SK-N-SH (cell line): ENCODE results near the gene PRR22. TPM values are rescaled to one million over a fixed set of nuclear protein-coding genes. Genes with fewer than 3 reads are reported as not detected.

ENCODE experiments used
- CTCF ChIA-PET: fragments of 300-600, 350-600 bp; formaldehyde crosslinking; extraction: SDS; loops from one replicate; lab custom pipeline; 2021; lab: Yijun Ruan, JAX
- POLR2A ChIA-PET: fragments of 350-600 bp; sonication (Branson Sonifier 250); formaldehyde crosslinking; extraction: SDS; loops from one replicate; lab custom pipeline; 2020; ENCODE audit warnings: antibody characterized with exemption, inconsistent platforms; lab: Yijun Ruan, JAX
- DNase-seq: peaks from one replicate; pipeline ENCODE4 v3.0.0; 2012
- H2AFZ ChIP-seq: fragments of 200-600 bp; sonication (generic); 2 replicates; pipeline ENCODE4 v1.8.1; 2016; ENCODE audit warnings: antibody characterized with exemption, mild to moderate bottlenecking, low read depth
- H3F3A ChIP-seq: fragments of 200-600 bp; sonication (generic); replicated peaks from 2 replicates; pipeline ENCODE3; 2016; ENCODE audit warnings: antibody characterized with exemption, mild to moderate bottlenecking; ENCODE audit not compliant: insufficient read depth
- H3K27ac ChIP-seq, 2 experiments: fragments of 200-500 bp in 1 of 2; fragments of 200-600 bp in 1 of 2; sonication (Bioruptor generic) in 1 of 2; sonication (generic), shearing (Covaris generic) in 1 of 2; 2 replicates each; pipeline versions ENCODE4 v1.5.1 to v1.6.1; 2014 to 2016; ENCODE audit warnings: low read depth in 2 of 2, inconsistent platforms in 1 of 2, low read length in 1 of 2, mild to moderate bottlenecking in 1 of 2, mixed read lengths in 1 of 2
- H3K27me3 ChIP-seq: fragments of 200-600 bp; sonication (generic), shearing (Covaris generic); 2 replicates; pipeline ENCODE4 v1.6.1; 2016; ENCODE audit warnings: mixed run types; ENCODE audit not compliant: insufficient read depth
- H3K36me3 ChIP-seq, 2 experiments: fragments of 200-500 bp in 1 of 2; fragments of 200-600 bp in 1 of 2; sonication (Bioruptor generic) in 1 of 2; sonication (generic) in 1 of 2; replicated peaks in 1 of 2; 2 replicates each; pipeline versions ENCODE3 to v1.5.1; 2014 to 2016; ENCODE audit warnings: low read length in 1 of 2, mild to moderate bottlenecking in 1 of 2; ENCODE audit not compliant: insufficient read depth in 2 of 2, control insufficient read depth in 1 of 2
- H3K4me1 ChIP-seq, 2 experiments: fragments of 200-500 bp in 1 of 2; fragments of 200-600 bp in 1 of 2; sonication (Bioruptor generic) in 1 of 2; sonication (generic), shearing (Covaris generic) in 1 of 2; 2 replicates each; pipeline versions ENCODE4 v1.5.1 to v1.6.1; 2014 to 2016; ENCODE audit warnings: low read depth in 1 of 2, low read length in 1 of 2, mixed run types in 1 of 2; ENCODE audit not compliant: insufficient read depth in 2 of 2, control insufficient read depth in 1 of 2
- H3K4me2 ChIP-seq: fragments of 200-600 bp; sonication (generic), shearing (Covaris generic); 2 replicates; pipeline ENCODE4 v1.6.1; 2017; ENCODE audit warnings: mixed run types
- H3K4me3 ChIP-seq, 2 experiments: fragments of 200-500 bp in 1 of 2; fragments of 200-600 bp in 1 of 2; sonication (Bioruptor generic) in 1 of 2; sonication (generic), shearing (Covaris generic) in 1 of 2; 2 replicates each; pipeline versions ENCODE4 v1.5.1 to v1.8.1; 2014 to 2016; ENCODE audit warnings: low read depth in 2 of 2, inconsistent platforms in 1 of 2, low read length in 1 of 2, mild to moderate bottlenecking in 1 of 2, mixed read lengths in 1 of 2, moderate library complexity in 1 of 2
- H3K79me2 ChIP-seq: fragments of 200-600 bp; sonication (generic); 2 replicates; pipeline ENCODE4 v1.8.1; 2017; ENCODE audit warnings: mild to moderate bottlenecking; ENCODE audit not compliant: insufficient read depth
- H3K9ac ChIP-seq: fragments of 200-600 bp; sonication (generic); 2 replicates; pipeline ENCODE4 v1.6.1; 2017; ENCODE audit warnings: mixed run types
- H3K9me2 ChIP-seq: fragments of 200-600 bp; sonication (generic); 2 replicates; pipeline ENCODE4 v1.6.1; 2017; ENCODE audit warnings: mixed run types
- H3K9me3 ChIP-seq: fragments of 200-600 bp; sonication (generic); 2 replicates; pipeline ENCODE4 v1.6.1; 2017; ENCODE audit warnings: mixed run types, mild to moderate bottlenecking, moderate library complexity
- H4K20me1 ChIP-seq: fragments of 200-600 bp; sonication (generic); 2 replicates; pipeline ENCODE4 v1.6.1; 2017; ENCODE audit warnings: mild to moderate bottlenecking, mixed run types; ENCODE audit not compliant: insufficient read depth
- CTCF ChIP-seq: fragments of 200-600 bp; sonication (generic); IDR thresholded peaks from 2 replicates; pipeline ENCODE4 v1.6.1; 2017; ENCODE audit warnings: antibody characterized with exemption, mild to moderate bottlenecking, moderate library complexity
- ELF1 ChIP-seq: IDR thresholded peaks from 2 replicates; pipeline ENCODE4 v1.4.0; 2012
- EP300 ChIP-seq, 2 experiments: IDR thresholded peaks; 2 replicates each; pipeline versions ENCODE4 v1.4.0 to v1.6.1; 2012; ENCODE audit warnings: borderline replicate concordance in 1 of 2, low read depth in 1 of 2, low read length in 1 of 2
- EZH2phosphoT487 ChIP-seq: fragments of 200-600 bp; sonication (generic); IDR thresholded peaks from 2 replicates; pipeline ENCODE4 v1.6.1; 2017; ENCODE audit warnings: low read depth, mixed run types, mild to moderate bottlenecking, antibody characterized with exemption, moderate library complexity, borderline replicate concordance
- FOSL2 ChIP-seq: IDR thresholded peaks from 2 replicates; pipeline ENCODE4 v1.4.0; 2012; ENCODE audit warnings: low read depth, mild to moderate bottlenecking, moderate library complexity, borderline replicate concordance
- GABPA ChIP-seq: IDR thresholded peaks from 2 replicates; pipeline ENCODE4 v1.4.0; 2012; ENCODE audit warnings: low read depth, mild to moderate bottlenecking
- GATA2 ChIP-seq: sonication (generic); formaldehyde crosslinking; IDR thresholded peaks from 2 replicates; pipeline ENCODE4 v1.5.0; 2020; ENCODE audit warnings: mild to moderate bottlenecking, missing genetic modification reagents
- IRF3 ChIP-seq: fragments of 150-350 bp; IDR thresholded peaks from 2 replicates; pipeline ENCODE4 v1.6.1; 2016; ENCODE audit warnings: mild to moderate bottlenecking, low read depth, low read length
- MAX ChIP-seq: IDR thresholded peaks from 2 replicates; pipeline ENCODE4 v1.4.0; 2012; ENCODE audit warnings: low read depth
- MEF2A ChIP-seq: IDR thresholded peaks from 2 replicates; pipeline ENCODE4 v1.4.0; 2012; ENCODE audit warnings: low read depth, borderline replicate concordance
- MXI1 ChIP-seq: IDR thresholded peaks from 2 replicates; pipeline ENCODE4 v1.6.1; 2012; ENCODE audit warnings: mild to moderate bottlenecking, low read depth, low read length, improper control_type of control experiment
- NRF1 ChIP-seq: IDR thresholded peaks from 2 replicates; pipeline ENCODE4 v1.6.1; 2012; ENCODE audit warnings: low read depth, mild to moderate bottlenecking, low read length
- RXRA ChIP-seq: IDR thresholded peaks from 2 replicates; pipeline ENCODE4 v1.4.0; 2012; ENCODE audit warnings: low read depth, mild to moderate bottlenecking, borderline replicate concordance
- SIN3A ChIP-seq: IDR thresholded peaks from 2 replicates; pipeline ENCODE4 v1.6.1; 2012; ENCODE audit warnings: low read depth, mild to moderate bottlenecking, low read length, moderate library complexity, borderline replicate concordance
- SMC3 ChIP-seq: IDR thresholded peaks from 2 replicates; pipeline ENCODE4 v1.6.1; 2012; ENCODE audit warnings: low read depth, low read length, improper control_type of control experiment
- TCF12 ChIP-seq: IDR thresholded peaks from 2 replicates; pipeline ENCODE4 v1.4.0; 2012
- YY1 ChIP-seq: IDR thresholded peaks from 2 replicates; pipeline ENCODE4 v1.4.0; 2012; ENCODE audit warnings: low read depth, mild to moderate bottlenecking
- ZBTB33 ChIP-seq: IDR thresholded peaks from 2 replicates; pipeline ENCODE4 v1.4.0; 2012; ENCODE audit warnings: low read depth, borderline replicate concordance
- WGBS: methylation state at CpG from one replicate; pipeline ENCODE4 v1.1.6; 2017; ENCODE audit warnings: low lambda C conversion rate; 5-methylcytosine and 5-hydroxymethylcytosine counted together
- polyA plus RNA-seq, 3 experiments: library from polyadenylated mRNA; depleted of rRNA; stranded (reverse); fragments of >200 nt; gene quantifications; 2 replicates each; pipeline ENCODE4 v1.2.3, GENCODE V29; 2012

PRR22 gene
- polyA plus RNA-seq, 1 of the 3 experiments (the other 2 are of a cell fraction): 0.82 TPM

GRCh38 chr19:5814852-5815246 is 30.3 kb upstream of the PRR22 start (continued):
- TF ChIP-seq ZBTB33 (no peak), MXI1 (no peak), IRF3 (no peak), GABPA (no peak)

- POLR2A ChIA-PET: interaction anchor here (1.5 kb wide), 1 partner anchor 14 kb away, joined by 5 read pairs; no protein-coding TSS in a partner anchor
- no peak overlapping the region for H3K9ac ChIP-seq
Observed at GRCh38 chr19:5814123-5814851, 29.7 kb upstream of the PRR22 start.

More at GRCh38 chr19:5814123-5814851, 29.7 kb upstream of the PRR22 start:
- H3K4me1 ChIP-seq: no peaks in the 10 kb centered on the region
- no peak for DNase-seq
- no peak overlapping the region for H3K4me2 ChIP-seq
- no peak overlapping the region for H3K4me3 ChIP-seq
- 51% methylated on average over 5 of the region's 9 CpGs for WGBS
- no peak overlapping the region for H2AFZ ChIP-seq
- no peaks in the 10 kb centered on the region for H3K9me2 ChIP-seq
- peaks cover 23% of the 10 kb centered on the region; the same call in 1 of the 2 replicates for H3K27me3 ChIP-seq
- H4K20me1 ChIP-seq: no peaks in the 10 kb centered on the region
- TF ChIP-seq GATA2 (CRISPR knock-in tag): no peak
- no peak for TF ChIP-seq ELF1
- TF ChIP-seq EZH2phosphoT487: no peak
- TF ChIP-seq EP300 (IDR thresholded peaks at IDR 0.05; ENCODE audit: borderline replicate concordance in 1 of 2, low read depth in 1 of 2, low read length in 1 of 2): no peak
- no peak for TF ChIP-seq MAX
- no peak for TF ChIP-seq FOSL2
- TF ChIP-seq MEF2A: no peak
- no peak for TF ChIP-seq NRF1
- TF ChIP-seq IRF3: no peak
- TF ChIP-seq GABPA: no peak
- TF ChIP-seq SIN3A: no peak
- no peak for TF ChIP-seq RXRA
- no peak for TF ChIP-seq TCF12
- TF ChIP-seq CTCF: no peak
- TF ChIP-seq YY1: no peak
- no peak for TF ChIP-seq SMC3
- TF ChIP-seq MXI1: no peak
- TF ChIP-seq, all 33 proteins: peak for 0
- CTCF ChIA-PET: interaction anchor here (1.4 to 4.3 kb wide), 4 partner anchors 10 to 208 kb away, joined by 3 to 38 read pairs (median 6); partner anchors contain the start of gene NRTN
- Histone ChIP-seq H3K27ac (no peak overlapping the region), H3K36me3 (no peaks in the 10 kb centered on the region), H3F3A (no peaks in the 10 kb centered on the region), H3K9me3 (no peaks in the 10 kb centered on the region), H3K79me2 (no peaks in the 10 kb centered on the region)
